Stimulated activated CD4-positive, alpha-beta T cell treated with anti-CD3 and anti-CD28 coated beads, Interleukin-4, amount 100 ng/mL, for 1 hour (primary cell): ENCODE results near the gene ANAPC15.
A peak's percentile ranks its signal among the peaks of the same experiment; 100 is the strongest.
"Not testable (repeated sequence)": the region's sequence is repeated elsewhere in the genome, so short reads cannot be mapped to it uniquely, and the experiment has no call there.

Experiments
- DNase-seq: peaks from one replicate; pipeline ENCODE4 v3.0.0-alpha.2; 2020

The ANAPC15 gene

DNA sequence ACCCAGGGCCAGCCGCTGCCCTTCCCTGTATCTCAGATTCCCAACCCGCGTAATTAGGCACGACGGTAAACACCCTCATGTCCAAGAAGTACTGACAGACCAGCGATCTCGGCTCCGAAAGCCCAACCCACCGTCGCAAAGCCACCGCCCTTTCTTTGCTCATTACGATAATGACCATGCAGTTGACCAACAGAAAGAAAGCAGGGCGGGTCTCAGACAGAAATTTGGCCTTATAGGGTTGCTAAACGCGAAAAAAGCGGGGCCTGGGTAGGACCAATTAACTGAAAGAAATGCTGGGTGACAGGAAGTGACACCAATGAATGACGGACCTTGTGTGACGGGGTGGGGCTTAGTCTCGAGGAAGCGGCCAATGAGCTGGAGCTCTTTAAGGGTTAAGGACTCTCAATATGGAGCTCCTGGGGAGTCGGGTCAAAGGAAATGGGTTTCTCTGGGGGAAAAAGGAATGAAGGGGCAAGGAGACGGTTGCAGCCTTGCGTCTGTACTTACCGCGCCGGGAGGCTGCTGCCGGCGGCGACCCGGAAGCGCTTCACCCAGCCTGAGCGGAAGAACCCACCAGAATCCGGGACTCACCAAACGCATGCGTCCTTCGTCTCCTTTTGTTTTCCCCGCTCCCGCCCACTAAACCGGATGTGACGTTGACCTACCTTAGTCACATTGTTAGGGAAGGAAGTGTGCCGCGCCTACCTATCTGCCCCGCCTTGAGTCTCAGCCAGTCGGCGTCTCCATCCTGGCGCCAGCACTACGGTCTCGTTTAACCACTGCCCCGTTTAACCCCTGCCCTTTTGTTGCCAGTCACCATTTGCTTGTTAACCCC is at the start of gene ANAPC15:
ANAPC15 (minus strand) TSS at position 553 of the 835 bp plus-strand sequence. CDS start 1,419 bp downstream, outside the sequence.
- DNase-seq = peak; percentile 97

DNA sequence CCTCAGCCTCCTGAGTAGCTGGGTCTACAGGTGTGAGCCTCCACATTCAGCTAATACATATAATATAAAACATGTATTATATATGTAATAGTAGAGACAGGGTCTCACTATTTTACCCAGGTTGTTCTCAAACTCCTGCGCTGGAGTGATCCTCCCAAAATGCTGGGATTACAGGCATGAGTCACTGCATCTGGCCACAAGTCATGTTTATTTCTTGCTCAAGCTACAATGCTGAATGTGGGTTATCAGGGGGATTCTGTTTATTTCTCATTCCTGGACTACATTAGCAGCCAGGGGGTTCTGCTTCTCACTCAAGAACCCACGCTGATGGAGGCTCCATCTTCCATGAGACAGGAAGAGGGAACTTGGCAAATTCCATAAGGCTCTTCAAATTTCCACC is 47.8 kb upstream of the ANAPC15 start:
- no peak for DNase-seq

DNA sequence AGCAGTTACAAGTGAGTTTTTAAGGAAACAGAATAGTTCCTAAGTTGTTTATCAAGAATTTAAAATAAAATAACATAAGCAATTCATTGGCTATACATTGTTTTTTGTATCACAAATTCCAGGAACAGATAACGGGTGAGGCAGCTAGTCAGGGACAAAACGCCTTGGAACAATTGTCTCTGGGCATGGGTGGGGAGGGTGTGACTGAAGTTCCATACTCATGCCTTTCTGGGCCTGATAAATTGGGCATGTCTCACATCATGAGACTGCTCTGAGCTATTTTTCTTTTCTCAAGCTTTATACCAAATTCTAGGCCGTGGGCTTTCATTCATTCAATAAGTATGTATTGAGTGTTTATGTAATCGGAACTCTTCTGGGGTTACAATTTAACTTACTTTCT is 44.6 kb upstream of the ANAPC15 start:
- DNase-seq = no peak

DNA sequence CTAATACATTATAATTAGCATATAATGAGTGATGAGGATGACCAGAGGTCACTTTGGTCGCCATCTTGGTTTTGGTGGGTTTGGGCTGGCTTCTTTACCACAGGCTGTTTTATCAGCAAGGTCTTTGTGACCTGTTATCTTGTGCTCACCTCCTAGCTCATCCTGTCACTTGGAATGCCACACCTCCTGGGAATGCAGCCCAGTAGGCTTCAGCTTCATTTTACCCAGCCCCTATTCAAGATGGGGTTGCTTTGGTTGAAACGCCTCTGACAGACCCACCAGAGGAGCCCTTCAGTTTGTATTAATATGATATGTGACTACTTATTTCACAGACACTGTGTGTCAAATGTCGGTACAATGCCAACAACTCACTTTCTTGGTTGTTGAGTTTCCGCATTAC is 43.3 kb upstream of the ANAPC15 start:
- no peak for DNase-seq

DNA sequence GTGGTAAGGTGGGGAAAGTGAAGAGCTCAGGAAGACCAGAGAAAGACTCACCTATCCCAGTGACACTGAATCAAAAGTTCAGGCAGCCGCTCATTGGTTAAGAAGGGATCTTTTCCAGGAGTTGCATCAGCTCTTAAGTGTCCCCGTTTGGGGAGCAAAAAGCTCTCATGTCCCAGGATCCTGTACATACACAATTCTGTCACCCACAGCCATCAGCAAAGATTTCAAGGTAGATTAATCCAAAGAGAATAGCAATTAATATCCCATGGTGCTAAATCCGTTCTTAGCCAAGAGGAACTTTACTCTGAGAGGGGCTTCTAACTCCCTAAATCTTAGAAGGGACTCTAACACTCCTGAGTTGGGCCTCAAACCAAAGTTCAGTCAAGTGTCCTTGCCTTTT is 42.3 kb upstream of the ANAPC15 start:
- DNase-seq = no peak

DNA sequence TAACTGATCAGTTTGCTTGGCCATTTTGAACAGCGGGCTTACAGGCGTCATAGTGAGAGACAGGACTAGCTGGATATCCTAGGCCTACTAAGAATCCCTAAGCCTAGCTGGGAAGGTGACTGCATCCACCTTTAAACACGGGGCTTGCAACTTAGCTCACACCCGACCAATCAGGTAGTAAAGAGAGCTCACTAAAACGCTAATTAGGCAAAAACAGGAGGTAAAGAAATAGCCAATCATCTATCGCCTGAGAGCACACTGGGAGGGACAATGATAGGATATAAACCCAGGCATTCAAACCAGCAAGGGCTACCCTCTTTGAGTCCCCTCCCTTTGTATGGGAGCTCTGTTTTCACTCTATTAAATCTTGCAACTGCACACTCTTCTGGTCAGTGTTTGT is 41.4 kb upstream of the ANAPC15 start:
- not testable (repeated sequence) for DNase-seq

DNA sequence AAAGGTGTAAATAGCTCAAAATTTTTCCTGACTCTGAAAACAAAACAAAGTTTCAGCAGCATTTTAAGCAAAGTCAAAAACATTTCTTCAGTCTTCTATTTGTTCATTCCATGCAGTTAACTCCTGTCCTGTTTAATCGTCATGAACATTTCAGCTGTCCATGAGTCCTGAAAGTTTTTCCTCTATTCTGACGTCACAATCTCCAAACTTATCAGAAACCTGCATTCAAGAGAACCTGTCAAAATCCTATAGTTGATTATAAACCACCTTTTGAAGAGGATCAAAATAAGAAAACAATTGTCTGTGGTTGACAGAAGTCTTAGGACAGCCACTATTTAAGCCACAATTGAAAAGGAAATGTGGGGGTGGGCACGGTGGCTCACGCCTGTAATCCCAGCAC is 38.4 kb upstream of the ANAPC15 start:
- no peak for DNase-seq

DNA sequence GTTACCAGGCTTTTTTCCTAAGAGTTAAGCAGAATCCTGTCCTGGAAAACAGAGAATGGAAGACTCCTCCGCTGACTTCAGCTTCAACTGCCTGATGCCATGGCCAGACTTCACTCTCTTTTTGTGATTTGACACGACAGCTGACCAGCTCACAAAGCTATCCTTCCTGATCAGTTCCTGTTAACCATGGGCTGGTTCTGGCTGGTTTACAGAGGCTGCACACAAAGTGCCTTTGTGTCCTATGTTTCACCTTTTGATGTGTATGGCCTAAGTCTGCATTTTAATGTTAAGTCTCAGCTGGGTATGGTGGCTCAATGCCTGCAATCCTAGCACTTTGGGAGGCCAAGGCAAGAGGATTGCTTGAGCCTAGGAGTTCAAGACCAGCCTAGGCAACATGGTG is 34.1 kb upstream of the ANAPC15 start:
- no peak for DNase-seq

DNA sequence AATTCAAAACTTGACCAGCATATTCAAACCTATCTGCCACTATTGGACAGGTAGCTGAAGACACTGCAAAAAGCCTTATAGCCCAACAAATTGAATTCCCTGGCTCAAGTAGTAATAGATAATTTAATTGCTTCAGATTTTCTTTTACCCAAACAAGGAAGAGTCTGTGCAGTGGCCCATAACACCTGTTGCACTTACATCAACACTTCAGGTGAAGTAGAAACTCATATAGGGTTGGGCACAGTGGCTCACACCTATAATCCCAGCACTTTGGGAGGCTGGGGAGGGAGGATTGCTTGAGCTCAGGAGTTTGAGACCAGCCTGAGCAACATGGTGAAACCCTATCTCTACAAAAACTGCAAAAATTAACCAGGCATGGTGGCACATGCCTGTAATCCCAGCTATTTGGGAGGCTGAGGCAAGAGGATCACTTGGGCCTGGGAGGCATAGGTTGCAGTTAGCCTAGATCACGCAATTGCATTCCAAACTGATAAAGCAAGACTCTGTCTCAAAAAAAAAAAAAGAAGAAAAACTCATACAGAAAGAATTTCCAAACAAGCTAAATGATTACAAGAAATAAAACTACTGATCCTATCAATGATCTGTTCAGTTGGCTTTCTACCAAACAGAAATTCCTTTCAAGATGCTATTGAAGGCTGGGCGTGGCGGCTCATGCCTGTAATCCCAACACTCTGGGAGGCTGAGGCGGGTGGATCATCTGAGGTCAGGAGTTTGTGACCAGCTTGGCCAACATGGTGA is 32.5 kb upstream of the ANAPC15 start:
- no peak for DNase-seq

DNA sequence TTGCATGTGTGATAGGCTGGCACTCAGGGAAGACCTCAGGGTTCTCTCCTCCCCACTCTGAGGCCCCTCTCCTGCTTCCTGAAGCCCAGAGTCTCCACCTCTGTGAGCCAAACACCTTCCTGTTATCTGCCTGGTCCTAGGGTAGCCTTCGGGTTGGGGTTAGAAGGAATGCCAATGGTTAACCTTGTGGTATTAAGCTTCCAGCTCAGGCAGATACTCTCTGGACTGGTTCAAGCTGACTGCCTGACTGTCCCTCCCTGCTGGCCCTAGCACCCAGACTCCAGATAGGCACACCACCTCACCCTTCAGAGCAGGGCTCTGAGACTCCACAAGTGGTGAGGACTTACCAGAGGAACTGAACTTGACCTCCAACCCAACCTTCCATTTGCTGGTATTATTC is 30.0 kb upstream of the ANAPC15 start:
- not testable (repeated sequence) for DNase-seq

DNA sequence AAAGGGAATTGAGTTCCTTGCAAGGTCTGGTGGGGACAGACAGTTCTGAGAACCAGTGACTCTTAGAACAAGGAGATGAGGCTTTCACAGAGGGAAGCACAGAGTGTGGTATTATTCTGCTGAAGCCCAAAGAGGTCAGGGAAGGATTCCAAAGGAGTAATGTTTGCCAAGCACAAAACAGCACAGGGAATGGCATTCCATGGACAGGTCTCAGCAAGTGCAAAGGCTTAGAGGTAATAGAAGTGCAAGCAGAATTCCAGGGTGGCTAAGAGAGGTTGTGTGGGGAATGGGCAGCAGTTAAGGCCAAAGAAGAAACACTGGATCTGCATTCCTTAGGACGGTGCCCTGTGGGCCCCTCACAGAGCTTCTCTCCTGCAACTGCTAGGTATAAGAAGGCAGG is 29.6 kb upstream of the ANAPC15 start:
- DNase-seq = not testable (repeated sequence)

DNA sequence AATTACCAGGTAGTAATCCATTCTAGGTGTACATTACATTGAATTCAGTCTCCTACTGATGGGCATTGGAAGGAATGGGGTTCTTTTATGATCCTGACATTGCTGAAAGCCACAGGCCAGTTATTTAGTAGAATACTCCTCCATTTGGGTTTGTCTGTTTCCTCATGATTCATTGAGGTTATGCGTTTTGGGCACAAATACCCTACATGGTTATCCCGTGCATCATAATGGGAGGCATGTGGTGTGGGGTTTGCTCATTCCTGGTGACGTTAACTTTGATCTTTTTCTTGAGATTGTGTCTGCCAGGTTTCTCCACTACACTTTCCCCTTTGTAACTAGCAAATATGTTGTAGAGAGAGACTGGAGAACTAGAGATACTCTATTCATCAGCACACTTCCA is 28.6 kb upstream of the ANAPC15 start:
- DNase-seq = no peak

DNA sequence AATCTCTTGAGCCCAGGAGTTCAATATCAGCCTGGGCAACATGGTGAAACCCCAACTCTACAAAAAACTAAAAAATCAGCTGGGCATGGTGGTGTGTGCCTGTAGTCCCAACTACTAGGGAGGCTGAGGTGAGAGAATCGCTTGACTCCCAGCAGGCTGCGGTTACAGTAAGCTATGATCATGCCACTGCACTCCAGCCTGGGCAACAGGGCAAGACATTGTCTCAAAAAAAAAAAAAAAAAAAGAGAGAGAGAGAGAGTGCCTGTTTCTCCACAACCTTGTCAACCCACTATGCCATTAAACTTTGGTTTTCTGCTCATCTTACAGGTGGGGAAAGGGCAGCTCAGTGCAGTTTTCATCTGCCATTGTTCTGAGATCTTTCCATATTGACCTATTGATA is 28.2 kb upstream of the ANAPC15 start:
- DNase-seq = no peak

DNA sequence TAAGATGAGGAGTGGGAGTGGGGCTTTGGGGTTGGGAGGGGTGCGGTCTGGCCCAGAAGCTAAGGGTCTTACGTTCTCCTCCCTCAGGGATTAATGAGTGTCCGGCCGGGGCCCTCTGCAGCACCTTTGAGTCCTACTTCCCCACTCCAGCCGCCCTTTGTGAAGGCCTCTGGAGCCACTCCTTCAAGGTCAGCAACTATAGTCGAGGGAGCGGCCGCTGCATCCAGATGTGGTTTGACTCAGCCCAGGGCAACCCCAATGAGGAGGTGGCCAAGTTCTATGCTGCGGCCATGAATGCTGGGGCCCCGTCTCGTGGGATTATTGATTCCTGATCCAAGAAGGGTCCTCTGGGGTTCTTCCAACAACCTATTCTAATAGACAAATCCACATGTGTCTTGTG is 27.0 kb upstream of the ANAPC15 start:
- DNase-seq = no peak

DNA sequence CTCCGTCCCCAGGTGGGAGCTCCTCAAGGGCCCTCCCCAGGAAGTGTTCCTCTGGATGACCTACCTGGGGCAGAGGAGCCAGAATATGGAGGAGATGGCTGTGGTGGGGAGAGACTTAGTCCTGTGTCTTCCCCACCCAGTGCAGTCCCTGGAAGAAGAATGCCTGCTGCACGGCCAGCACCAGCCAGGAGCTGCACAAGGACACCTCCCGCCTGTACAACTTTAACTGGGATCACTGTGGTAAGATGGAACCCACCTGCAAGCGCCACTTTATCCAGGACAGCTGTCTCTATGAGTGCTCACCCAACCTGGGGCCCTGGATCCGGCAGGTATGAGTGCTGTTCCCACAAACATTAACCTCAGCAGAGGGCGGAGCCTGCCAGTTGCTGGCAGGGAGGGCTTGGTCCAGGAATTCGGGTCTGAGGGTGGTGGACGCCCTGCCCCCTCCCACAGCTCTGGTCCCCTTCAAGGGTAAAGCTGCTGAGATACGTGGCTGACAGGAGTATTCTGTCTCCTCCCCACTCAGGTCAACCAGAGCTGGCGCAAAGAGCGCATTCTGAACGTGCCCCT is 26.4 kb upstream of the ANAPC15 start:
- DNase-seq = no peak

DNA sequence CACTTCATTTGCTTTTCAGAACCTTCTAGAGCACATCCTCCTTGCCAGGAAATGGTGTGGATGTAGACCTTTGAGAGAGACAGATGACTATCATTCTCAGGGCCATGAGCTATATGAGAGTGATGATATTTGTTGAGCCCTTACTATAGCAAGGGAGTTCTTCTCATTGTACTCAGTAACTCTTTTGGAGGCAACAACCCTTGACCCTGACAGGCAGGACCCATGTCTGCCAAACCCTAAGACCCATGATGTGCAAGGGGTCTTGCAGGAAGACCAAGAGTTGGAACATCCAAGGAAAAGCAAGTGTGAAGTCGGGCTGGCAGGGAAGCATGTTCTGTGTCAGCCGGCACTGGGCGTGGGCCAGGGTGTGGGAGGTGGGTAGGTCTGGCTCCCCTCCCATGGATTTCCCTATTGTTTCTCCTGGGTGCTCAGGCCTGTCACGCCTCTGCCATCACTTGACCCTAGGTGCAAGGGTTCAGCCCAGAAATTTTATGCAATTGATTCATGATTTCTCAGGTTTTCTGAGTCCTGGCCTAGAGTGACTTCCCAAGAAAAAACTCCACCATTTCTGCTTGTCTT is 24.3 kb upstream of the ANAPC15 start:
- DNase-seq = no peak

DNA sequence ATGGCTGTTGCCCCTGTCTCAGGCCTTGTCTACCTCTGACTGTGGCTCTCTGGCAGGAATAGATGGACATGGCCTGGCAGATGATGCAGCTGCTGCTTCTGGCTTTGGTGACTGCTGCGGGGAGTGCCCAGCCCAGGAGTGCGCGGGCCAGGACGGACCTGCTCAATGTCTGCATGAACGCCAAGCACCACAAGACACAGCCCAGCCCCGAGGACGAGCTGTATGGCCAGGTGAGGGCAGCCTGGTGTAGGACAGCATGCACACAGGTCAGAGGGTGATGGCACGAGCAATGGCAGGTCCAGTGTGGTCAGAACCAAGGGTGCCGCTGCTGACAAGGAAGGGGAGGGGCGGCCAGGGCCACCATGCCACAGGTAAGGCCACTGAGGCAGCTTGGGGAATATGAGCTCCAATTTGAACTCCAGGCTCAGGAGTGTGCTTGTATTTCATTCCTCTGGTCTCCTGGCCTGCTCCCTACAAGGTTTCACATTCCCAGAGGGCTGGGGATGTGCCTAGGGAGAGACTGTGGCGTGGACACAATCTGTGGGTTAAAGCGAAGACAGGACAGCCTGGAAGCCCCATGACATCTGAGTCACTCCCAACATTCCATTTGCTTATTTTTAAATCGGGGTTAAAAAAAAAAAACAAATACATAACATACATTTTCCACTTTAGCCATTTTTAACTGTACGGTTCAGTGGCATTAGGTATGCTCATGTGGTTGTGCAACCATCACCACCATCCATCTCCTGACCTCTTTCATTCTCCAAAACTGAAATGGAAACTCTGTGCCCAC is 23.6 kb upstream of the ANAPC15 start:
- no peak for DNase-seq

DNA sequence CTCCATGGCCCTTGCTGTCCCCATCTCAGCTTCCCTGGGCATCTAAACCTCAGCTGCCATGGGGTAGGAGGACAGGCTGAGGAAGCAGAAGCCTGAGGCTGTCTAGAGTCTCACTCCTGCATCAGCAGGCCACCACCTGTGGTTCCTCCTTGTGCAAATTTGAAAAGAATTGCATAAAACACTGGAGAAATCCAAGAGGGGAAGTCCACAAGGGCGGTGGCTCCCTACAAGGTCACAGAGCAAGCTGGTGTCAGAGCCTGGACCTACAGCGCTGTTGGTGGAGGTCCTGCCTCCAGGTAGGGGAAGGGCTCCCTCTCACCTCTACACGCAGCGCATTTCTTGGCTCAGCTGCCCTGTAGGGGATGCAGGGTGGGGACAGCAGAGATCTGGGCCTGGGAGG is 23.0 kb upstream of the ANAPC15 start, which contains the start of gene FOLR3:
FOLR3 (plus strand) TSS at position 253 of the 400 bp plus-strand sequence. CDS start 228 bp downstream, outside the sequence.
- DNase-seq = not testable (repeated sequence)

DNA sequence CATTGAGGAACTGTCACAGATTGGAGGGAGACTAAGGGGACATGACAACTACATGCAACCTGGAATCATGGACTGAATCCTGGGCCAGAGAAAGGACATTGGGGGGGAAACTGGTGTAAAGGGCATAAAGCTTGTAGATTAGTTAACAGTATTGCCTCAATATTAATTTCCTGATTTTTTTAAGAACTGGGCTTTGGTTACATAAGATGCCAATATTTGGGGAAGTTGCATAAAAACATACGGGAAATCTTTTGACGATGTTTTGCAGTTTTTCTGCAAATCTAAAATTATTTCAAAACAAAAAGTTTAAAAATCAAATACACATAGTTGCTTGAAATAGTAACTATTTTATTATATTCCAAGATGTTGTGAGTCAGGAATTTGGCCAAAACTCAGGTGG is 20.2 kb upstream of the ANAPC15 start:
- DNase-seq = no peak

DNA sequence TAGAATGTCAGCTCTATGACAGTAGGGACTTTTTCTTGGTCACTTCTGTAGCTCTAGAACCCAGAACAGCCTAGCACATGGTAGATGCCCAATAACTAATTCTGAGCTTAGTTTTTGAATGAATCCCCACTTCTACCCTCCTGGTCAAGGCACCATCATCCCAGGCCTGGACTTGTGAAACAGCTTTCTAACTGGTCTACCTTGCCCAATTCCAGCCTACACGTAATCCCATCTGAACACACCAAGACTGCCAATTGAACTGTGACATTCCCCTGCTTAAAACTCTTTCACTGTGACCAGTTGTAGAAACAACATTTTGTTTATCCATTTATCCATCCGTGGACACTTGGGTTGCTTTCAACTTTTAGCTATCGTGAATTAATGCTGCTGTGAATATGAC is 16.9 kb upstream of the ANAPC15 start:
- DNase-seq = no peak

DNA sequence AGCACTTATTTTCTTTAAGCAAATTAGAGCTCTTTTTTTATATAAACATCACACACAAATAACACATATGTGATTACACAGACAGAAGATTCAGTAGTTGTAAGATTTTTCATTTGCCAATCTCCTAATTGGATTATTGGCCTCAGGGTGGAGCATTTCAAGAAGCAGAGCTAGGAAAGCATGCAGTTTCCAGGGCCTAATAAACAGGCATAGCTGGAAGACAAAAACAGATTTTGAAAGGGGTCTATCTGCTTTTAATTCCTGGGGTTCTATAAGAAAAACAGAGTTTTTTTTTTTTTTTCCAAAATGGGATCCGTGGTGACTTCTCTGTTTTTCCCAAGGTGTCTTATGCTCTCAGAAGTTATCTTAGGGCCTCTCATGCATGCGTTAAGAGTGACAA is 15.4 kb upstream of the ANAPC15 start:
- no peak for DNase-seq

DNA sequence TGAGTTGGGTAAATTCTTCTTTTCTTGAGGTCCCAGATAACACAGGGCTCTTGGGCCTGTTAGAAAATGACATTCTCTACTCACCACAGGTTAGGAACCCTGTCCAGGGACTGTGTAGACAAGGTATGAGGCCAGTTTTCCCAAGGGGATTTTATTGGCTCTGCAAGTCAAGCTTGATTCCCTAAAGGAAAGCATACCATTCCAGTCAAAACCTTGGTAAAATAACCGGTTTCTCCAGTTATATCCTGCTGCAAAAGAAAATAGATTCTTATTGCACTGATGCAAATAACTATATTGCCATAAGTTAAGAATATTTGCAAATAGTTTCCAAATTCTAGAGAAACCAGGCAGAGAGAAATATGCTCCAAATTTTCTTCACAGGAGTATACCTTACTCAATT is 13.5 kb upstream of the ANAPC15 start:
- no peak for DNase-seq

DNA sequence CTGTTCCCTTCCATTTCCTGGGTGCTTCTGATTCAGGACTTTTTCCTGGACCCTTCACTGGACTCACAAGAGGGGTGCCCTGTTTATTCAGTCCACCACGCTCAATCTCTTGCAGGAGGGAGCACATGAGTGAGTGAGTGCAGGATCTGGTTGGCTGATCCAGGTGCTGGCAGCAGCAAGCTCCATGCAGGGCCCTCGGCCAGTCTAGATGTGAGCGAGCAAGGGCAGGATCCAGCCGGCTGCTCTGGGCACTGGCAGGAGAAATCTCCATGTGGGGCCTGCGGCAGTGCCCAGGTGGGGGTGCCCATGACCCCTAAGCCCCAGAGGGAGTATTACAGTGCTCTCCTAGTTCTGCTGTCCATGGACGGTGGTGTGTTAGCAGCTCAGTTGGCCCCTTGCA is 11.6 kb upstream of the ANAPC15 start:
- DNase-seq = no peak
